DMS153 treated with DMSO at 0.1 percent for 48 hours (cell line): Measurements from ENCODE around the gene DNASE2B.
"Not testable (repeated sequence)": the region's sequence is repeated elsewhere in the genome, so short reads cannot be mapped to it uniquely, and the experiment has no call there.

ENCODE experiments used
- DNase-seq: peaks from one replicate; lab custom pipeline; 2025; ENCODE audit not compliant: unreplicated experiment; lab: John Stamatoyannopoulos, UW

The DNASE2B gene

DNA sequence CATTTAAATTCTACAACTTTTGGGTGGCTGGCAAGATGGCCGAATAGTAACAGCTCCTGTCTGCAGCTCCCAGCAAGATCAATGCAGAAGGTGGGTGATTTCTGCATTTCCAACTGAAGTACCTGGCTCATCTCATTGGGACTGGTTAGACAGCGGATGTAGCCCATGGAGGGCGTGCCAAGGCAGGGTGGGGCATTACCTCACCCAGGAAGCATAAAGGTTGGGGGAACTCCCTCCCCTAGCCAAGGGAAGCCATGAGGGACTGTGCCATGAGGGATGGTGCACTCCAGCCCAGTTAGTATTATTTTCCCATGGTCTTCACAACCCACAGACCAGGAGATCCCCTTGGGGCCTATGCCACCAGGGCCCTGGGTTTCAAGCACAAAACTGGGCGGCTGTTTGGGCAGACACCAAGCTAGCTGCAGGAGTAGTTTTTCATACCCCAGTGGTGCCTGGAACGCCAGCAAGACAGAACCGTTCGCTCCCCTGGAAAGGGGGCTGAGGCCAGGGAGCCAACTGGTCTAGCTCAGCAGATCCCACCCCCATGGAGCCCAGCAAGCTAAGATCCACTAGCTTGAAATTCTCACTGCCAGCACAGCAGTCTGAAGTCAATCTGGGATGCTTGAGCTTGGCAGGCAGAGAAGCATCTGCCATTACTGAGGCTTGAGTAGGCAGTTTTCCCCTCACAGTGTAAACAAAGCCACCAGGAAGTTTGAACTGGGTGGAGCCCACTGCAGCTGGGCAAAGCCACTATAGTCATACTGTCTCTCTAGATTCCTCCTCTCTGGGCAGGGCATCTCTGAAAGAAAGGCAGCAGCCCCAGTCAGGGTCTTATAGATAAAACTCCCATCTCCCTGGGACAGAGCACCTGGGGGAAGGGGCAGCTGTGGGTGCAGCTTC is 44.7 kb downstream of the DNASE2B start:
- DNase-seq = not testable (repeated sequence)

DNA sequence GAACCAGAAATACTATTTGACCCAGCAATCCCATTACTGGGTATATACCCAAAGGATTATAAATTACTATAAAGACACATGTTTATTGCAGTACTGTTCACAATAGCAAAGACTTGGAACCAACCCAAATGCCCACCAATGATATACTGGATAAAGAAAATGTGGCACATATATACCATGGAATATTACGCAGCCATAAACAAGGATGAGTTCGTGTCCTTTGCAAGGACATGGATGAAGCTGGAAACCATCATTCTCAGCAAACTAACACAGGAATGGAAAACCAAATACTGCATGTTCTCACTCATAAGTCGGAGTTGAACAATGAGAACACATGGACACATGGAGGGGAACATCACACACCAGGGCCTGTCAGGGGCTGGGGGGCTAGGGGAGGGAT is 50.4 kb downstream of the DNASE2B start:
- DNase-seq = not testable (repeated sequence)

DNA sequence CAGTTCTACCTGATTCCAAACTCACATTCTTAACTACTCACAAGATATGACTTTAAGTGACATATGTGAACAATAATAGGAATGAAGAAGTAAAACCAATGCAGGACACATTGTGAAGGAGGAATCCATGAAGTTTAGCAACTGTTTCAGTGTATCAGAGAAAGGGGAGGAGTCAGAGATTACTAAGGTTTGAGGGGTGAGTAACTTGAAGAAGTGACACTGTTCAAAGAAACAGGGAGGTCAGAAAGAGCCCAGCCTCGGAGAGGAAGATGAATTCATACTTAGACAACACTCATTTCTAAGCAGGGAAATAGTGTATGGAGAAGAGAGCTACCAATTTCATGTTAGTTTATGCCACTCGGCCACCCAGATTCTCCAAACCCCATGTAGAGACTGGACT is 52.6 kb downstream of the DNASE2B start:
- no peak for DNase-seq

DNA sequence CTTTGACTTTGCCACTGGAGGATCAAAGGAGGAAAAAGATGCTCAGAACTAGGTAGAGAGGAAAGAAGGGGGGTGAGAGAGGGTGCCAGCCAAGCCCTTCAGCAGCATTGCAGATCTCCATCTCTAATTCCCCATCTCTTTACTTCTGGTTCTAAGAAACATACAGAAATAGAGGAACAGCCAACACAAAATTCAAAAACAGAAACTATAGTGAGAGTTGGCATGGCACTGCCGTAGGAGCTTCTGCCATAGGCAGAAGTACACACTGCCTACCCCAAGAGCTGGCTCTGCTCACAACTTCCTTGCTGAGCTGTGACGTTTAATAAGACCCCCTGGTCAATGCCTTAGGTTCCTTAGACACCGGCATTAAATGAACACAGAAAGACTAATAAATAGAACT is 54.2 kb downstream of the DNASE2B start:
- no peak for DNase-seq

DNA sequence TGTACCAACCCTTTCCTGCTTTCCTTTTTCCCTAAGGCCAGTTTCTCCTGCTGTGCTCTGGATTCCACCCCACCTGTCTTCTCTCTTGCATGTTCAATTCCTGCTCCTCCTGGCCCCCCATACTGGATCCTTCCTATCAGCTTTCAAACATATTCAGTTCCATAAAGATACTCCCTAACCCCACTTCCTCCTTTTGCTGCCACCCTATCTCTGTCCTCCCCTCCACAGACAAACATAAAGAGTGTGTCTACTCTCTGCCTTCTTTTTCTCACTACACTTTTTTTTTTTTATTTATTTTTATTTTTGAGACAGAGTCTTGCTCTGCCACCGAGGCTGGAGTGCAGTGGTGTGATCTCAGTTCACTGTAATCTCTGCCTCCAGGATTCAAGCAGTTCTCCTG is 63.8 kb downstream of the DNASE2B start:
- DNase-seq = no peak
